ENCODE measurements around the gene THRB. TPM values are rescaled to one million over a fixed set of nuclear protein-coding genes. Genes with fewer than 3 reads are reported as not detected.

The THRB gene
- total RNA-seq, 1 experiment from 2014 or later, result 2.8 TPM

GRCh38 chr3:24278543-24278942 lies 216.1 kb downstream of the THRB start:
- no peak for DNase-seq (ENCODE audit: low read depth)
- in situ Hi-C loops (cut with HindIII; ENCODE audit: low pct_unique_long_range_greater_than_20kb, low sequenced_read_pairs), result no loop called here

- in situ Hi-C loops (cut with HindIII; ENCODE audit: low pct_unique_long_range_greater_than_20kb, low sequenced_read_pairs), result loop anchor here (25.0 kb wide), 1 partner anchor 414 kb away; no protein-coding TSS in a partner anchor
- no peak for DNase-seq (ENCODE audit: low read depth)
Measured at GRCh38 chr3:24273491-24273890, 221.2 kb downstream of the THRB start.

GRCh38 chr3:24272875-24273274 lies 221.8 kb downstream of the THRB start:
- no peak for DNase-seq (ENCODE audit: low read depth)
- in situ Hi-C loops (cut with HindIII; ENCODE audit: low pct_unique_long_range_greater_than_20kb, low sequenced_read_pairs), result loop anchor here (25.0 kb wide), 1 partner anchor 414 kb away; no protein-coding TSS in a partner anchor

- in situ Hi-C loops (cut with HindIII; ENCODE audit: low pct_unique_long_range_greater_than_20kb, low sequenced_read_pairs), result loop anchor here (25.0 kb wide), 1 partner anchor 415 kb away; no protein-coding TSS in a partner anchor
- no peak for DNase-seq (ENCODE audit: low read depth)
Measured at GRCh38 chr3:24272408-24272807, 222.2 kb downstream of the THRB start.

GRCh38 chr3:24271228-24271627 lies 223.4 kb downstream of the THRB start:
- in situ Hi-C loops (cut with HindIII; ENCODE audit: low pct_unique_long_range_greater_than_20kb, low sequenced_read_pairs), result loop anchor here (25.0 kb wide), 1 partner anchor 416 kb away; no protein-coding TSS in a partner anchor
- no peak for DNase-seq (ENCODE audit: low read depth)

GRCh38 chr3:24270744-24271143 lies 223.9 kb downstream of the THRB start:
- in situ Hi-C loops (cut with HindIII; ENCODE audit: low pct_unique_long_range_greater_than_20kb, low sequenced_read_pairs), result loop anchor here (25.0 kb wide), 1 partner anchor 417 kb away; no protein-coding TSS in a partner anchor
- peak; percentile 60 for DNase-seq (ENCODE audit: low read depth)

- DNase-seq (ENCODE audit: low read depth), result peak; percentile 80
- in situ Hi-C loops (cut with HindIII; ENCODE audit: low pct_unique_long_range_greater_than_20kb, low sequenced_read_pairs), result loop anchor here (25.0 kb wide), 1 partner anchor 417 kb away; no protein-coding TSS in a partner anchor
Measured at GRCh38 chr3:24270204-24270691, 224.4 kb downstream of the THRB start.

- DNase-seq (ENCODE audit: low read depth), result peak; percentile 47
- in situ Hi-C loops (cut with HindIII; ENCODE audit: low pct_unique_long_range_greater_than_20kb, low sequenced_read_pairs), result loop anchor here (25.0 kb wide), 1 partner anchor 423 kb away; no protein-coding TSS in a partner anchor
Measured at GRCh38 chr3:24264748-24265158, 229.9 kb downstream of the THRB start.

- no peak for DNase-seq (ENCODE audit: low read depth)
- in situ Hi-C loops (cut with HindIII; ENCODE audit: low pct_unique_long_range_greater_than_20kb, low sequenced_read_pairs), result loop anchor here (25.0 kb wide), 1 partner anchor 423 kb away; no protein-coding TSS in a partner anchor
Measured at GRCh38 chr3:24264011-24264410, 230.6 kb downstream of the THRB start.

- no peak for DNase-seq (ENCODE audit: low read depth)
- in situ Hi-C loops (cut with HindIII; ENCODE audit: low pct_unique_long_range_greater_than_20kb, low sequenced_read_pairs), result loop anchor here (25.0 kb wide), 1 partner anchor 424 kb away; no protein-coding TSS in a partner anchor
Measured at GRCh38 chr3:24263069-24263668, 231.5 kb downstream of the THRB start.

- no peak for DNase-seq (ENCODE audit: low read depth)
- in situ Hi-C loops (cut with HindIII; ENCODE audit: low pct_unique_long_range_greater_than_20kb, low sequenced_read_pairs), result loop anchor here (25.0 kb wide), 1 partner anchor 426 kb away; no protein-coding TSS in a partner anchor
Measured at GRCh38 chr3:24261521-24261920, 233.1 kb downstream of the THRB start.

GRCh38 chr3:24259901-24260512 lies 234.6 kb downstream of the THRB start:
- in situ Hi-C loops (cut with HindIII; ENCODE audit: low pct_unique_long_range_greater_than_20kb, low sequenced_read_pairs), result loop anchor here (25.0 kb wide), 1 partner anchor 427 kb away; no protein-coding TSS in a partner anchor
- no peak for DNase-seq (ENCODE audit: low read depth)

- DNase-seq (ENCODE audit: low read depth), result no peak
- in situ Hi-C loops (cut with HindIII; ENCODE audit: low pct_unique_long_range_greater_than_20kb, low sequenced_read_pairs), result loop anchor here (25.0 kb wide), 1 partner anchor 428 kb away; no protein-coding TSS in a partner anchor
Measured at GRCh38 chr3:24258727-24259600, 235.7 kb downstream of the THRB start.

- in situ Hi-C loops (cut with HindIII; ENCODE audit: low pct_unique_long_range_greater_than_20kb, low sequenced_read_pairs), result loop anchor here (25.0 kb wide), 1 partner anchor 429 kb away; no protein-coding TSS in a partner anchor
- no peak for DNase-seq (ENCODE audit: low read depth)
Measured at GRCh38 chr3:24258260-24258659, 236.4 kb downstream of the THRB start.

- no peak for DNase-seq (ENCODE audit: low read depth)
- in situ Hi-C loops (cut with HindIII; ENCODE audit: low pct_unique_long_range_greater_than_20kb, low sequenced_read_pairs), result loop anchor here (25.0 kb wide), 1 partner anchor 432 kb away; no protein-coding TSS in a partner anchor
Measured at GRCh38 chr3:24255414-24255813, 239.2 kb downstream of the THRB start.

GRCh38 chr3:24254649-24255048 lies 240.0 kb downstream of the THRB start:
- in situ Hi-C loops (cut with HindIII; ENCODE audit: low pct_unique_long_range_greater_than_20kb, low sequenced_read_pairs), result loop anchor here (25.0 kb wide), 1 partner anchor 433 kb away; no protein-coding TSS in a partner anchor
- peak; percentile 77 for DNase-seq (ENCODE audit: low read depth)

- in situ Hi-C loops (cut with HindIII; ENCODE audit: low pct_unique_long_range_greater_than_20kb, low sequenced_read_pairs), result loop anchor here (25.0 kb wide), 1 partner anchor 434 kb away; no protein-coding TSS in a partner anchor
- DNase-seq (ENCODE audit: low read depth), result no peak
Measured at GRCh38 chr3:24253336-24253735, 241.3 kb downstream of the THRB start.

GRCh38 chr3:24249523-24249922 lies 245.1 kb downstream of the THRB start:
- in situ Hi-C loops (cut with HindIII; ENCODE audit: low pct_unique_long_range_greater_than_20kb, low sequenced_read_pairs), result no loop called here

More at GRCh38 chr3:24249523-24249922, 245.1 kb downstream of the THRB start:
- no peak for DNase-seq (ENCODE audit: low read depth)
